DND-41 (cell line): ENCODE data around the gene FAM227B.

Source experiments
- CTCF ChIP-seq: IDR thresholded peaks from 2 replicates; pipeline ENCODE4 v1.5.1; 2012; ENCODE audit warnings: borderline replicate concordance, low read length, moderate library complexity, mild to moderate bottlenecking; ENCODE audit not compliant: poor library complexity, severe bottlenecking; ENCODE audit errors: extremely low read depth
- EZH2 ChIP-seq: IDR thresholded peaks from 3 replicates; pipeline ENCODE4 v1.6.1; 2012; ENCODE audit warnings: borderline replicate concordance, low read depth, mild to moderate bottlenecking, moderate library complexity, low read length, inconsistent platforms; ENCODE audit not compliant: severe bottlenecking

GRCh38 chr15:49293941-49294340 lies 326.7 kb downstream of the FAM227B start:
- TF ChIP-seq CTCF (no peak), EZH2 (no peak)
